ENCODE measurements around the gene TMEM239.
"Not testable (repeated sequence)": the region's sequence is repeated elsewhere in the genome, so short reads cannot be mapped to it uniquely, and the experiment has no call there.

Gene TMEM239

DNA sequence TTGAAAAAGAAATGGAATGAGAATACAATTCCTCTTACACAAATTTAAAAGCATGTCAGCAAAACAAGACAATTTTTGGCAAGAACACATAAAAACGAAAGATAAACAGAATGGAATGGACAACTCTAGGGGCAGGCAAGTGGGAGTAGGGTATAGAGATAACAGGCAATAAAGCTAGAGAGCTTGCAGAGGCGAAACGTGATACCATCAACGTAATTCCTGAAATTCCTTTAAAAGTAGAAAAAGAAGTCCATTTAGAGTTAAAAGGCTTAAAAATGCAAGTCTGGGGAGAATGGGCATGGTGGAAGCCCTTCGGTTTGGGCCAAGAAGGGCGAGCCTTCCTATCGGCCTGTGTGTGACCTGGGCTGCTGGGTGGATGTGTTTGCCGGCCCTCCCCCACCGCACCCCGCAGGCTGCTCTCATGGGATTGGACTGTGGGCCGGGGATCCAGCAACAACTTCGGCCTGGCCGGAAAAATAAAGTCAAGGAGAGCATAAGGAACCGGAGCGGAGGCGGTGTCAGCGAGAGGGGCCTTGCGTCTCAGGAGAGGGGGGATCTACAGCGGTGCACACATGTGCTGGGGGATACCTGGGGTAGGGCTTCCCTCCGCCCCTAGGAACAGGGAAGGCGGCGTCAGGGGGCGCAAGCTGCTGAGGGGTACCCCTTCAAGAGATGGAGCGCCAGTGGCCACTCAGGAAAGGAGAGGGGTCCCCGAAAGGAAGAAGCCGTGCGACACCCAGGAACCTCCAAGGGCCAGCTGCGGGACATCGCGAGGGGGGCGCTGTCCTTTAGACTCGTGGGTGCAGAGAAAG is 4.1 kb downstream of the TMEM239 start:
- H3K27ac ChIP-seq: no peak overlapping the region
- no peak for TF ChIP-seq CTCF (conservative IDR thresholded peaks at IDR 0.05; ENCODE audit: low read depth)
- ChIA-PET POLR2A (ENCODE audit: low non-redundant PET) (no interaction called here), CTCF (interaction anchor here (0.7 kb wide), 1 partner anchor 631 kb away, joined by 4 read pairs; no protein-coding TSS in a partner anchor)
- DNase-seq (ENCODE audit: low spot score): no peak

DNA sequence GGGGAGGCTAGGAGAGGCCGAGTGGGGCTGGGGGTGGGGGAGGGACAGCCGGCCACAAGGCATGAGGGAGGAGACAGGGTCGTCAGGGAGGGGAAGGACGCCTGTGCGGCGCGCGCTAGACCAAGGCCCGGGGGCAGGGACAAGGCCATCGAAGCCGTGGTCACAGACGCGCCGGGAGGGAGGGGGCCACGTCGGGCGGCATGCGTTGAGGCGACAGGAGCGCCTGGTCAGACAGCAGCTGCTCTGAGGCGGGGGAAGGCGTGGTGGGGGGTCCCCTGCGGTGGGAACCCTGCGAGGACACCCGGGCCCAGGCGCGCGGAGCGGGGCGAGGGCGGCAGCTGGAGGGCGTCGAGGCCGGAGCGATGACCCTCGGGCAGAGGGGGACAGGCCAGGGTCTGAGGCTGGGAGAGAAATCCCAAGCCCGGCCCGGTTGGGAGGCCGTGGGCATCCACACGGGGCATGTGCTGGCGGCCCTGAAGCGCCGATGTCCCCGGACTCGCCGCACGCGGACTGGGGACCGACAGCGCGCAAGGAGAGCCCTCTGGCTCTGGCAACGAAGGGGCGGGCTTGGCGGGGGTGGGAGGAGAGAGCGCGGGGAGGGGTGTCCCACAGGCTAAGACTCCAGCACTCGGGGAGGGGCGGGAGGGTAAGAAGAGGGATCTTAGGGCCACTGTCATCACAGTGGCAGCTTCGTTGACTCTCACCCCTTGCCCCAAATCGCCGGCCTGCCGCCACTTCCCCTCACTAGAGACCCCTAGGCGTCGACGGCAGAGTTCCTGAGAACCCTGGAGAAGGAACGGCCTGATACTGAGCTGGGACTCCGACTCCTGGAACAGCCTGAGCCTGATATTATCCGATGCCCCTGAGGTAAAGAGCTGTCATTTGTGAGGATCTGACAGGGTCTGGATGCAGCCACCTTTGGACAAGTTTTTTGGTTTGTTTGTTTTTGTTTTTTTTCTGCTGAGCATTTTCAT is 5.0 kb downstream of the TMEM239 start:
- no peak for DNase-seq (ENCODE audit: low spot score)
- H3K27ac ChIP-seq: no peak overlapping the region
- ChIA-PET CTCF (interaction anchor here (0.7 kb wide), 1 partner anchor 630 kb away, joined by 4 read pairs; no protein-coding TSS in a partner anchor), POLR2A (ENCODE audit: low non-redundant PET) (no interaction called here)
- TF ChIP-seq CTCF (conservative IDR thresholded peaks at IDR 0.05; ENCODE audit: low read depth): no peak

GRCh38 chr20:2822073-2822472 is 5.9 kb downstream of the TMEM239 start:
- CTCF ChIA-PET: no interaction called here
- POLR2A ChIA-PET (ENCODE audit: low non-redundant PET): no interaction called here
- no peak overlapping the region for H3K27ac ChIP-seq
- no peak for TF ChIP-seq CTCF (conservative IDR thresholded peaks at IDR 0.05; ENCODE audit: low read depth)
- DNase-seq (ENCODE audit: low spot score): no peak

- POLR2A ChIA-PET (ENCODE audit: low non-redundant PET): no interaction called here
- no peak for TF ChIP-seq CTCF (conservative IDR thresholded peaks at IDR 0.05; ENCODE audit: low read depth)
- no peak for DNase-seq (ENCODE audit: low spot score)
These were observed 9.6 kb downstream of the TMEM239 start for GRCh38 chr20:2825761-2826160.

DNA sequence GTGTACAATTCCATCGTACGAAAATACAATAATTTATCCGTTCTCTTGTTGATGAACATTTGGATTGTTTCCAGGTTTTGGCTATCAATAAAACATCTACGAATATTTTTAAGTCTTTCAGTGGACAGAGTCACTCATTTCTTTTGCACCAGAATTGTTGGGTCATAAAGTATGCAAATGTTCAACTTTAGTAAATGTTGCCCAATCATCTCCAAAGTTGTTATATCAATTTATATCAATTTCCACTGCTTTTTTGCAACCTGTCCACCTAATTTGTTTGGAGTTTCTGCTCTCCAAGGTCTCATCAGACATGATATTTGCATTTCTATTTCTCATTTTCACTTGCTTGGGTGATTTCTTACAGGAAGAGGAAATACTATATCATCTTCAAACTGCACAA is 10.5 kb downstream of the TMEM239 start:
- POLR2A ChIA-PET (ENCODE audit: low non-redundant PET): no interaction called here
- TF ChIP-seq CTCF (conservative IDR thresholded peaks at IDR 0.05; ENCODE audit: low read depth): no peak
- DNase-seq (ENCODE audit: low spot score): no peak
- H3K27ac ChIP-seq: no peak overlapping the region
- CTCF ChIA-PET: no interaction called here

More at GRCh38 chr20:2825761-2826160, 9.6 kb downstream of the TMEM239 start:
- CTCF ChIA-PET: no interaction called here
- no peak overlapping the region for H3K27ac ChIP-seq

DNA sequence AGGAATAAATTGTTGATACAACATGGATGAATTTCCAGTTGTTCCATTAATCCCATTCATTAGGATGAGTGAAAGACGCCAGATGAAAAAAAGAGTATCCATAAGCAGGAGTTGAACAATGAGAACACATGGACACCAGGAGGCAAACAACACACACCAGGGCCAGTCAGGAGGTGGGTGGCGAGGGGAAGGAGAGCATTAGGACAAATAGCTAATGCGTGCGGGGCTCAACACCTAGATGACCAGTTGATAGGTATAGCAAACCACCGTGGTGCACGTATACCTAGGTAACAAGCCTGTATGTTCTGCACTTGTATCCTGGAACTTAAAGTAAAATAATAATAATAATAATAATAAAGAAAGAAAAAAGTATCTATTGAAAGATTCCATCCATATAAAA is 13.2 kb downstream of the TMEM239 start:
- TF ChIP-seq CTCF (conservative IDR thresholded peaks at IDR 0.05; ENCODE audit: low read depth): no peak
- POLR2A ChIA-PET (ENCODE audit: low non-redundant PET): no interaction called here
- CTCF ChIA-PET: no interaction called here
- no peak for DNase-seq (ENCODE audit: low spot score)
- H3K27ac ChIP-seq: no peak overlapping the region

- DNase-seq (ENCODE audit: low spot score); CTCF ChIA-PET; POLR2A ChIA-PET (ENCODE audit: low non-redundant PET); H3K27ac ChIP-seq: not testable (repeated sequence)
These were observed 15.0 kb downstream of the TMEM239 start for GRCh38 chr20:2831206-2831605.
